ENCODE data around the gene CALML5. TPM values are rescaled to one million over a fixed set of nuclear protein-coding genes. Genes with fewer than 3 reads are reported as not detected.

CALML5 gene
- total and polyA plus RNA-seq, 8 donors: 0.92 to 16.2 (median 2.4) TPM; not detected in 5

DNA sequence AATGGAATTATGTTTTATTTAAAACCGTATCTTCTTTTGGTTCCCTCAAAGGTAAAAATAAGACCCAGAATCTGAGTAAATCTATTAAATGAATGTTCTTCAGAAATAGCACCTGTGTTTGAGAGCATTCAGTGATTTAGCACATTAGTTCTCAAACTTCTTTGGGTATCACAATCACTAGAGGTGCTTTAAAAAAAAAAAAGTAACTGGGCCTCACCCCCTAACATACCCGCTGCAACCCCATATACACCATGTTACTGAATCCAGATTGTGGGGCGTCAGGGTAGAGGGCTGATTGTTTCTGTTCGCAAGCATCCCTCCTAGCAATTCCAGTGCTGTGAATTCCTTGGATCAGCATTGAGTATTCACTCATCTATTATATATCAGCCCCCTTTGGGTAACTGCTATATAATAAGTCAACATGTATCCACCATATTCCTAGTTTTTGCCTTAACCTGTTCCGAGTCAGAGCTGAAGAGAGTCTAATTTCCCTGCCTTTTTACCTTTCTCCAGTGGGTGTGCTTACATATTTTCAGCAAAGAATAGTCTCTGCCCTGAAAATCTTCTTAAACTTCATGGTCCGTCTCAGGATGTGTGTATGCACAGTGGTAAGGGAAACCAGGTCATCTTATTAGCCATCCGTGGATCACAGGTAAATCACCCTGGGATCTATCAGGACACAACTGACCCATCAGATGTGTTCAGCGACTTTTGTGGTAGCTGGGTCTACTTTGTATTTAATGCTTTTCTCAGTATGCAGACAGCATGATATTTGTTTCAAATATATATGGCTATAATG, 40.2 kb downstream of the CALML5 start:
- WGBS, 5 donors: 83 to 92% (median 92%) methylated on average over 8 of the region's 8 CpGs
- H3K36me3 ChIP-seq: peaks cover 38 to 65% (median 63%) of the 10 kb centered on the region in 4 donors
- no peak overlapping the region for H3K27ac ChIP-seq

GRCh38 chr10:5458425-5458824, 40.9 kb downstream of the CALML5 start:
- Histone ChIP-seq H3K27me3 (no peaks in the 10 kb centered on the region), H3K36me3 (peaks cover 45 to 73% (median 70%) of the 10 kb centered on the region in 4 donors), H3K9me3 (no peaks in the 10 kb centered on the region), H3K4me3 (no peak overlapping the region), H3K4me1 (peaks cover 0 to 19% (median 11%) of the 10 kb centered on the region in 4 donors), H3K27ac (no peak overlapping the region)
- TF ChIP-seq CTCF (IDR thresholded peaks at IDR 0.05) (no peak), EP300 (IDR thresholded peaks at IDR 0.05) (no peak)
- intact Hi-C loops (cut with DNase I; ENCODE audit: low total_unique reads): no loop called here
- WGBS, 5 donors: 89 to 100% (median 97%) methylated on average over 1 of the region's 1 CpG
- no peak for DNase-seq

More for the DNA sequence above, 40.2 kb downstream of the CALML5 start:
- no peak for DNase-seq
- TF ChIP-seq CTCF (IDR thresholded peaks at IDR 0.05) (no peak), EP300 (IDR thresholded peaks at IDR 0.05) (no peak), POLR2A (IDR thresholded peaks at IDR 0.05) (no peak), POLR2AphosphoS5 (IDR thresholded peaks at IDR 0.05) (no peak)
- Histone ChIP-seq H3K4me1 (peaks cover 0 to 19% (median 11%) of the 10 kb centered on the region in 4 donors), H3K4me3 (no peak overlapping the region), H3K9me3 (no peaks in the 10 kb centered on the region), H3K27me3 (no peaks in the 10 kb centered on the region)
- intact Hi-C loops (cut with DNase I; ENCODE audit: low total_unique reads): no loop called here

DNA sequence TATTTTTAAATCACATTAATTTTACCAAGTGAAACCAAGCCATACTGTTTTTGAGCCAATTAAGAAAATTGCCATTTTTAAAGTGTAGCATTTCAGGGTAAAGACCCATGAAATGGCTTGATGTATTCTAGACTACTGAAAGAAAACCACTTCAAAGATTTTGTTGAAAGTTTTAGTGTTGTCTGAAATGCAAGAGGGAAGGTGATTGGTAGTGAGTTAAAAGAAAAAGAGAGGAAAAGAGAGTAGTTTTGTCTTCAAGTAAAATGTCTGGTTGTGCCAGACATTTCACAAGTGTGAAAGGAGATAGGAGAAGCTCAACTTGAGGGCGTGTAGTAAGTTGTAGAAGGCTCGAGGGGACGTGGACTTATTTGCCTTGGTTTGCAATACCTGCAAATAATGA, 41.6 kb downstream of the CALML5 start:
- no peak for DNase-seq
- Histone ChIP-seq H3K36me3 (peaks cover 52 to 80% (median 77%) of the 10 kb centered on the region in 4 donors), H3K27ac (no peak overlapping the region), H3K4me1 (peaks cover 0 to 19% (median 11%) of the 10 kb centered on the region in 4 donors), H3K4me3 (no peak overlapping the region), H3K9me3 (no peaks in the 10 kb centered on the region), H3K27me3 (no peaks in the 10 kb centered on the region)
- intact Hi-C loops (cut with DNase I; ENCODE audit: low total_unique reads): no loop called here
- 76 to 90% (median 87%) methylated on average over 3 of the region's 3 CpGs for WGBS, 5 donors
- TF ChIP-seq CTCF (IDR thresholded peaks at IDR 0.05) (no peak), EP300 (IDR thresholded peaks at IDR 0.05) (no peak), POLR2AphosphoS5 (IDR thresholded peaks at IDR 0.05) (no peak), POLR2A (IDR thresholded peaks at IDR 0.05) (no peak)

- TF ChIP-seq EP300 (IDR thresholded peaks at IDR 0.05) (no peak), POLR2A (IDR thresholded peaks at IDR 0.05) (no peak)
- Histone ChIP-seq H3K4me3 (no peak overlapping the region), H3K4me1 (peaks cover 0 to 14% (median 3%) of the 10 kb centered on the region in 4 donors), H3K36me3 (peaks cover 58 to 89% (median 87%) of the 10 kb centered on the region in 4 donors), H3K27me3 (no peaks in the 10 kb centered on the region), H3K9me3 (no peaks in the 10 kb centered on the region), H3K27ac (peak overlapping the region in 1 of 5 donors; percentile 9)
- DNase-seq: no peak
- intact Hi-C loops (cut with DNase I; ENCODE audit: low total_unique reads): no loop called here
- 83 to 91% (median 90%) methylated on average over 12 of the region's 12 CpGs for WGBS, 5 donors
Observed at GRCh38 chr10:5456563-5456962, 42.8 kb downstream of the CALML5 start.

All from stomach (tissue), 9 donors.